Endometrial microvascular endothelial cells (primary cell): ENCODE results near the gene AKT3. TPM values are rescaled to one million over a fixed set of nuclear protein-coding genes. Genes with fewer than 3 reads are reported as not detected.

Source experiments
- in situ Hi-C: cut with HindIII; loops from 2 replicates; pipeline ENCODE4 v1.10.0; 2017; ENCODE audit warnings: low sequenced_read_pairs, low pct_unique_long_range_greater_than_20kb; ENCODE audit errors: inconsistent ontology term
- total RNA-seq: library from RNA; depleted of rRNA; stranded (reverse); fragments of >200 nt; gene quantifications from one replicate; pipeline ENCODE4 v1.2.3, GENCODE V29; 2015; ENCODE audit errors: inconsistent ontology term

The AKT3 gene
- total RNA-seq, 1 donor from 2014 or later = 17.1 TPM

DNA sequence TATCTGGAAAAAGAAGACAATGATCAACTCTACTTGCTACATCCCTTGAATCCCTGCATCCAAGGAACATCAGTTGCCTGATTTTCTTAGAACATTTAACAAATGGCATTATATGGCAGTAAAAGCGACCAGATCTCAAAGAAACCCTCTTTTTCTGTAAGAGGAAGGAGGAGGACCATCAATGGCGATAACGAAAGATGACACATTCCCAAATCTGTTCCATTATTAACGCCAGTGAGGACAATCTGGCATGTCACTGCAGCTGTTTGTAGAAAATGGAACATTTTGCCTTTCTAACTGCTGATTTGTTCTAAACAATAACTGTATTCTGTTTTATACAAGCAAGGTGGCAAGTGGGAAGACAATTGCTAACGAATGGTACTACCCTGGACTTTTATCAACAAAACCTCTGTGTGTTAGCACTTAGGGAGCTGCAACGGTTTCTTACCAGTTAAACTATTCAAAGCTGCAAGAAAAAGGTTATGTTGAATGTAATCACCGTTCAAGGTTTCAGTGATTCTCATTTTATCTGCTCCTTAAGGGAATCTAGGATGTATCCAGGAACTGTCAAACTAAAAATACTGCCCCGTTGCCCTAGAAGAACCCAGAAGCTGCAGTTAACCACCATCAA, 342.3 kb downstream of the AKT3 start:
- in situ Hi-C loops = no loop called here

DNA sequence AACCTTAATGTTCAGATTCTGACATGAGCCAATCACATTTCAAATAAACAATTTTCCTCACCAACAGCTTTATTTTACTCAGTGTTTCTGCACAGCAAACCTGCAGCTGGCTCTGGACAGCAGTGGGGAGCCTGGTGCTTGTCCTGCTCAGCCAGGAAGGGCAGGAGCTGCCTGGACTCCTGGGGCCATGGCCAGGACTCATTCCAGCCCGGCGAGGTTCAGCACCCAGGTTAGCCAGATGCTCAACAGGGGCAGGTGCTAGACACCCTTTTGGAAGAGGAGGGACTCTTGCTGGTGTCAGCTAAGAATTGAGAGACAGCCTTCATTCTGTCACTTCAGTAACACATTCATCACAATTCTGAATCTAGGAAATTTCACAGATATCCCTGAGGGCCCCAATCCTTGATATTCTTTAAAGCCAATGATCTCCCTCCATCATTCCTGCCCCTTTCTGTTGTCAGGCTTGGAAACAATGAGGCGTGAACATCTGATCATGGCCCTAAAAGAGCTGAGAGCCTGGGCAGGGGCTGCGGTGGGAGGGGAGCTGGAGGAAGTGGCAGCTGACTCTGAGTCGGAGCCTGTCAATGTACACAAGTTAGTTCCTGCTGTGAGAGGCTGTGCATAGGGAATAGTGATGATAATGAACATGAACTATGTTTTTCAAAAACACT, 342.9 kb downstream of the AKT3 start:
- in situ Hi-C loops = no loop called here

DNA sequence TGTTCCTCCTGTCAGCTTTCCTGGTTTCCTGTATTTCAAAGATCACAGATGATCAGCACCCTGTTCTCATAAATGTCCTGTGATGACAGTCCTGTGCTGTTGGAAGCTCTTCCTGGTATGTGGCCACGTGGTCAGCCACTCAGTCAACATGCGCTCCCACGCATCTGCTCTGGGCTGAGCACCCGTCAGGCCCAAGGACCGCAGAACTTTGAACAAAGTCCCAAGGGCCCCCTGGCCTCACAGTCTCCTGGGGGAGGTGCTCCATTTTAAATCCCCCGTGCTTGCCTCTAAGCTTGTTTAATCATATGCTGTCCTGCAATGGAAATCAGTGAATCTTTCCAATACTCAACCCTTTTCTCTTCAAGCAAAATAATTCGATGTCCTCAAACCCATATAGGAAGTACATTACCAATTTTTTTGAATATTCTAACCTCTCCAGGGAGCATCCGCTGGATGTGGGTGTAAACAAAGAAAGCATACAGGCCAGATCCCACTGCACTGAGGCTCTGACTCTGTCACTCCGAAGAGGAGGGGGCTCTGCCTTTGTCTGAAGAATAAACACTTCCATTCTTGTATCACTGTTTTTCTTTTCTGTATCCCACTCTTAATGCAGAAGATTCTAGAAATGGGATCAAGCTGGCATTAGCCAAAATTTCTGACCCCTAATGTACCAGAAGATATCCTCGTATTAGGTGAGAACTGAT, 343.9 kb downstream of the AKT3 start:
- in situ Hi-C loops = no loop called here

DNA sequence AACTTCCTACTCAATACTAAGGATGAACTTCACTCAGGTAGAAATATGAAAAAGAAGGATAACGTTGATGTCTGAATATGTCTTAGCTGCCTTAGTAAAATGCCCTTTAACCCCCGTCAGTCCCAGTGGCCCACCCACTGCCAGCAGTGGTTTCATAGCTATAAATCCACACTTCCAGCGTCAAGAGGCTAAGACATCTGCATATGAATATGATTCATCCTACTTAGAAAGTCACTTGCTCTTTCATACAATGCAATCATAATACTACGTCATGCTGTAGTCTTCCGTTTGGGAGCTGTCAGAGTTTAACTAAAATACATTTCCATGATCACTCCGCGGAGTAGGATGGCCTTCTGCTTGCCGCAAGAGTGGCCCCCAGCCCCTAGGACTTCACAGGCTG, 346.9 kb downstream of the AKT3 start:
- in situ Hi-C loops = no loop called here

DNA sequence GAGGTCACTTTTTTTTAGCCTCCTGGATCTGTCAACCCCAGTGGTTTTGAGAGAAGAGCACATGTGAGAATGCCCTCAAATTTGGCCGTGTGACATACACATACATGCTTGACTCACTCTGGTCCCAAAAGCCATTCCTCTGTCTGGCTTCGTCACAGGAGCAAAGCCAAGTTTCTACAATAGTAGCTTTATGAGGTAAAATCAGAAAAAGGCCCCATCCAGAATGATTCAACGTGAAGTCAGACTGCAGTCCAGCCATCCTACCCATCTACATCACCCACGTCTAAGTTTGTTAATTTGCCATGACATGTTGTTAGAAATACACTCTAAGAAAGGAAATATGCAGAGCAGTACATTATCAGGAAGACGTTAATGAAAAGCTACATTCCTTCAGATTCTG, 349.0 kb downstream of the AKT3 start:
- in situ Hi-C loops = no loop called here

DNA sequence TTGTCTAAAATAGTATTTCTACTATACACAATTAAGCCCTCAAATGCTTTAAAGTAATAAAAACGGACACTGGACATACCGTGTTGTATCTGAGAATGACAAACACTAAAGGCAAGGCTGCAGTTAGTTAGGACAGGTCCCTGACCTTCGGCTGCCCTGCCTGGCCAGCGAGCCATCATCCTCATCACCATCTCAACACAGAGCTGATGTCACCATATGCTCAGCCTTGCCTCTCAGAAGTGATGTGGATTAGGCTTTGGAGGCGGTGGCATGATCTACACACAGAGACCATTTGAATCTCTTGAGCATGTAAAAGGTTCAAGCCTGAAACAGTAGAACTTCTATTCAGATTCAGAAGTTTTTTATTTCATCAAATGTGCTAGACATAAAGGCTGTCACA, 349.5 kb downstream of the AKT3 start:
- in situ Hi-C loops = no loop called here

DNA sequence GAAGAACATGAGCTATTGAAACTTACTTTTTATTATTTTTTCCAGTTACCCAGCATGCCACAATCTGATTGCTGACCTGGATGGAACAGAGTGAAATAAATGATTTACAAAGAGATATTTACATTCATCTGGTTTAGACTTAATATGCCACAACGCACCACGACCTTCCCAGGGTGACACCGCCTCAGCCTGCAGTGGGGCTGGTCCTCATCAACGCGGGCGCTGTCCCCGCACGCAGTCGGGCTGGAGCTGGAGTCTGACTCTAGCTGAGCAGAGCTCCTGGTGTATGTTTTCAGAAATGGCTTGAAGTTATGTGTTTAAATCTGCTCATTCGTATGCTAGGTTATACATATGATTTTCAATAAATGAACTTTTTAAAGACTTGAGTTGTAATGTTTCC, 350.3 kb downstream of the AKT3 start:
- in situ Hi-C loops = no loop called here

DNA sequence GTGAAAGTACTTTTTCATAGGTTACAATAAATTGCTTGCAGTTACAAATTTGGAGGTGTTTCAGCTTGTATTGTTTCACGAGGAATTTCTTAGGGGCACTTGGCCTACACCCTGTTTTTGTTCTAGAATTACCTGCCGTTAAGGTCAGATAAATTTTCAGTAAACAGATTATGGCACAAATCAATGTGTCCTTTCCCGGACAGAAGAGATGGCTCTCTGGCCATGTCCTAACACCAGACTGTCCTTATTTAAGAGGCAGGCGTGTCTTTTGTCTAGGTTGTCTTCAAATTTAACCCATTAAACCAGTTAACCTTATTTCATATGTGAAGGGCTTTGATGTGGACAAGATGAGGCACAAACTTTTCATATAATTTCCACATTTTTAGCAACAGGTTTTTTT, 350.8 kb downstream of the AKT3 start:
- in situ Hi-C loops = no loop called here

DNA sequence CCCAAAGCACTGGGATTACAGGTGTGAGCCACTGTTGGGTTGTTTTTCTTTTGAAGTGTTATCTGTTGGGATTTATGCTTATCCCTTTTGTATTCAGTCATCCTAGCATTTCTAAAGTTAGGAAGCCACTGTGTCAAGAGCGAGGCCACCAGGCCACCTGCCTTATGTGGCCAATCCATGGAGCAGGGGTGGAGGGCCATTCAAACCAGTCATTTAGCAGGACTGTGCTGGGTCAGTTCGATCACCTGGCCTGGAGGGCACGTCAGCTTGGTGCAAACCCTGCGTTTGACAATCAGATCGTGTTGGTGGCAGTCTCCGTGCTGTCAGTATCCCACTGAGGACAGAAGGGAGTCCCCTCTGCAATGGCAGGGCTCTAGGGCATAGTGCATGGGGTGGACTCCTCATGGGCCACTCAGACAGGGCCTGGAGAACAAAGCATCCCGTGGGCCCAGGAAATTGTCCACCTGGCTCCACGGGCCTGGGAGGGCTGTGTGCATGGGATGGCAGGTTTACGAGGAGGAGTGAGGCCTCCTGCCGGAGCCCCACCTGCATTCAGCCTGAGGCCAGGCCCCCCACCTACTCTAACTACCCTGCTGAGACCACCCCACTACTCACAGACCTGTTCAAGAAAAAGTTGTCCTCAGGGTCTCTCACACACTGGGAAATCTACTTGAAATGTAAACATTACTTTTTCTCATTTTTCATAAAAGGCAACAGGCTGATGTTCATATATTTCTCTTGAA, 351.9 kb downstream of the AKT3 start:
- in situ Hi-C loops = no loop called here

DNA sequence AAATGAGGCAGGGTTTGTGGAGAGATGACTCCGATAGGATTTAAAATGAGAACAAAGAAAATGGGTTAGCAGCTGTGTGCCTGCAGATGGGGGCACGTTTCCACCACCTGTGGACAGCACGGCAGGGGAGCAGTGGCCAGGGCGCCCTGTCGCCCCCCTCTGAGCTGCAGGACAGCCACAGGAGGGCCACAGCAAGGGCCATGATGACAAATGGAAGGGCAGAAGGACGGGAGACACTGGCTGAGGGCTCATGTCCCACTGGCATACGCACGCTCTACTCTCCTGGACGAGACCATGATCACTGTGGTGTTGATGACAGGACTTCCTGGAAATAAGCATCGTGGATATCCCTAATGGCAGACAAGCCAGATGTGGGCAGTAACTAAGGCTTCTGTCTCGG, 353.2 kb downstream of the AKT3 start:
- in situ Hi-C loops = no loop called here

DNA sequence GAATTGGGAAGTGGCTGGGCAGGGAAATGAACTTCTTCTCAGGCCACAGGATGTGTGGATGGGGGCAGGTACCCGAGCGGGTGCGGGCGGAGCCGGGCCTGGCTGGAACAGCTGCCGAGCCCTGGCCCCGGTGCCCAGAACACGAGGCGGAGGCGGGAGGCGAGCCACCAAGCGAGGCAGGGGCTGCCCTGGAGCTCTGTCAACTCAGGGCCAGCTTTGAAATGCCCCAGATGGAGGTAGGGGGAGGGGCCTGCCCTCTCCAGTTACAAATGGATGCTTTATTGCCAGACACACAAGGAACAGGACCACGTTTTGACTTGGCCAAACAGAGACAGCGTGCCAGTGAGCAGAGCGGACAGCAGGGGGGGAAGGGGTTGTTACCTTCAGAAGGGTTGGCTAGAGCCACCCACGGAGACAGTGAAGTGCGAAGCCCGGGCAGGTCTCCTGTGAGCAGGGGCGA, 353.8 kb downstream of the AKT3 start:
- in situ Hi-C loops = no loop called here

DNA sequence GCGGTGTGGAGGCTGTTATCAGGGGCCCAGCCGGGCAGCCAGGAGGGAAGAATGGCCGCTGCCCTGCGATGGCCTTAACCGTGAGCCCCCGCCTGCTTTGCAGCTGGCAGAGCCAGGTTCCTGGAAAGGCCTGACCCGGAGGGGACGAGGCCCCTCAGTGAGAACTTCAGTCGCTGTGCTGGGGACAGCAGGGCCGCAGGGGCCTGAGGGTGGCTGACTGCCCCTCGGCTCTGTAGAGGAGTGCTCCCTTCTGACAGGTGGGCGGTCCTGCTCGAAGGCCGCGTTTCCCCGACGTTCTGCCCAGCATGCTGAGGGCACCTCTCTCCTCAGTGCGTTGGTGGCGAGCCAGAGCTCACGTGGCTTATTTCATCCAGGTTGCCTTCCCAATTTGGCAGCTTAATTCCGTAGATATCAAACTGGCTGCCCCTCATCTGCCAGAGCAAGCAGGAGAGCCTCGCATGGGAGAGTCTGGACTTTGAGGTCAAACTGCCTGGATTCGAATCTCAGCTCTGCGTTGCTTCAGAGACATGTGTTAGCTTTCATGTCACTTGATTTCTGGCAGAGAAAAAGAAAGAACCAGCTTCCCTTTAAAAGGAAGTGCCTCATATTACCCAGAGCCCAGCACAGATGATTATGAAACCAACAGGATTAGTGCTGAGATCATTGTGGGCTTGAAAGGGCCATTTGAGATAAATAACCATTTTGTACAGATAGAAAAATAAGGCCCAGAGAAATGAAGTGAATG, 354.4 kb downstream of the AKT3 start:
- in situ Hi-C loops = no loop called here

DNA sequence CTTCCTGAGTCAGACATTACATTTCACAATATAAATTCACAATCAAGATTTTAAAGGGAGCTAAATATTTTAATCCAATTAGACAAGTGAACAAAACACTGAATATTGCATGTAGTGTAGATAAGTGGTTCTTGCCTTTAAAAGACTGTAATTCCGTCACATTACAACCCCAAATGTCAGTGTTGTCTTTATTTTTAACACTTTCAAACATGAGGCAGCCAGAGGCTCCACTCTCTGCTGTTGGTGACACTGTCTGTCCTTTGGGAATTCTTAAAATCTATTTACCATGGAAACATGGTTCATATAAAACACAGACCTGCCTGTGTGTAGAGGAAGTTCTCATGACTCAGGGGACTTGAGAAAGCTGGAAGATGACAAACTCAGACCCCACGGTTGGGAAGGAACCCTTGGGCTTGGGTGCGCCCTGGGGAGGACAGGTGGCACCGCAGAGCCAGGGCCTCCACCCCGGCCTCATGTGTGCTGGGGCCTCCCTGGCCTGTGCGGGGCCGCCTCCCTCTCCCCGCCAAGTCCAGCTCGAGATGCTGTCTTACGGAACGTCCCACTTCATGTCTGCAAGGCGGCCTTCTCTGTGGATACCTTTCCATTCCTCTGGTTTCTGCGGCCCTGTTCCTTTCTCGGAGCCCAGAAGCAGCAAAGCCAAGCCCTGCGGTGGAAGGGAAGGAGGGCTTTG, 355.2 kb downstream of the AKT3 start:
- in situ Hi-C loops = no loop called here

DNA sequence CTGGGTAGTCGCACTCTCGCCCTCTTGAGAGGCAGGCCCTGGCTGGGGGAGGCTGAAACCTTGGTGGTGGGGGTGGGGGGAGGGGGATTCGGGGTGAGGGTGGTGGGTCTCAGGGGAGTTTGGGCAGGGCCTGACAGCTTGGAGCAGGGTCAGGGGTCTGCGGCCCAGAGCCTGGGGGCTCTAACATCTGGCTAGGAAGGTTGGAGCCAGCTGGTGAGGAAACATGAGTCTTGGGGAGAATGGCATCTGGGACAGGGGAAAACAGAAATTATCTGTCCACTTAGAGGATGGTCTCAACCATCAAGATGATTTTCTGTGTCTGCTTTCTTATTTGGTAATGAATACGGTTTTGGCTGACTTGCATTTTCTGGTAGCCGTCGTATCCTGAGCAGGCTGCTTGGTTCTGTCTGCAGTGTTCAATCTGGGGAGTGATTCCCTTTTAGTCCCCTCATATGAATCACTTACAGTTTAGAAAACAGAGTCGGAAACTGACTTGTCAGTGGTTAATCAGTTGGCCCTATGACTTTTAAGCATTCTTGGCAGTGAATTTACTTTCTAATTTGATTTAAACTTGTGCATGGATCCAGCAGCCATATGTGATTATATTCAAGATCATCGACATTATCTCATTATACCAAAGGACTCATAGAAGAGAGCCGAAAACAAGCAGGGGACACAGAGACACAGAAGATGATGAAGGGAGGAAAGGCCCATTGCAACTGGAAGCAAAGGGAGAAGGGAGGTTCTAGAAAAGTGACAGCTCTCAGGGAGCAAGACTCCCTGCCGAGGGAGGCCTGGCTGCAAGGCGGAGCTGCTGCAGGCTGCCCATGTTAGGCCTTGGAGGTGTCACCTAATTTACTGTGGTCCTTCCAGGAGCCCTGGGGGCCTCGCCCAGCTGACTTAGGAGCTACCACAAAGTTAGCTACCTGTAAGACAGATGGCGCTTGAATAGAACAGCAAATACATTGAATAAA, 356.6 kb downstream of the AKT3 start:
- in situ Hi-C loops = no loop called here

DNA sequence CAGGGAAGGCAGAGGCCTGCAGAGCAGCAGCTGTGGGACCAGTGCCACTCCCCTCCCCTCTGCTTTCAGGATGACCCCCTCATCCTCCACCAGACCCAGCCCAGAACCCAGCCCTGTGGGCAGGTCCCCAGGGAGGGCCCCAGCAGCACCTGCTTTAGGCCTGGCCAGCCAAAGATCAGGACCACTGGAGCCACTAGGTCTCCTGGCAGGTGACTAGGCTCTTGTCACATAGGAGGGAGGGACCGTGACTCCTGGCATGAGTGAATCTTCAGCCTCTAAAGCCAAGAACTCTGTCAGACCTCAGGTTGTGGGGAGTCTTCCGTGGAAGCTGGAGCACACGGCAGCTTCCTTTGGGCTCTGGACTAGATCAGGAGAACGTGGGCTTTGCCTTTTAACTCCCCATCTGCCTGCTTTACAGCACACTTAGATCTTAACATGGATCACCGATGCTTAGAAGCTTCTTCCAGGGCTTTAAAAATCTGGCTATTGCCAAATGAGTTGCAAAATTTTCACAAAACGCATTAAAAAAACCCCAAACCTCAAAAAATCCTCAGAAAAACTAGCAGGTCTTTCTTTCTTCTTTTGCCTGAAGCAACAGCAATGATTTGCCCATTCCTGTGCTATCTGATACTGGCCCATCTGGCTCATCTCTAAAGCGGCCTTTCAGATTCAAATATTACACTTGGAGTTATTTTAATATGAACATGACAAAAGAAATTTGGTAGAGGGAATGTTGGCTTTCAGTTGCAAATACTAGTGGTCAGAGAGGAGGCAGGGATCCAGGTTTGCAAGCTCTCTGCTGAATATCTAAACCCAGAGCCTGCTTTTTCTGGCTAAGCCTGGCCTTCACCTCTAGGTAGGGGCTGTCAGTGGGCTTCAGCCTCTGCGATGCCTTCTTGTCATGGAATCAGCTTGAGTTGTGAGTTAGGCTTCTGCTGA, 359.0 kb downstream of the AKT3 start:
- in situ Hi-C loops = no loop called here
